Erythroblast (primary cell): ENCODE data around the gene SMOC2.

Experiments used
- GATA1 ChIP-seq: IDR thresholded peaks from 2 replicates; pipeline ENCODE4 v1.6.1; 2011; ENCODE audit warnings: low read depth, mild to moderate bottlenecking, control low read depth, low read length, moderate library complexity
- POLR2A ChIP-seq: IDR thresholded peaks from 2 replicates; pipeline ENCODE4 v1.6.1; 2011; ENCODE audit warnings: mild to moderate bottlenecking, low read length

- TF ChIP-seq POLR2A (no peak), GATA1 (no peak)
These were observed 174.9 kb downstream of the SMOC2 start for GRCh38 chr6:168615837-168616236.
